NCI-H2196 (cell line): ENCODE results near the gene PRRG2.

Experiments used
- DNase-seq: peaks from one replicate; lab custom pipeline; 2025; ENCODE audit not compliant: unreplicated experiment; lab: John Stamatoyannopoulos, UW

PRRG2 gene

DNA sequence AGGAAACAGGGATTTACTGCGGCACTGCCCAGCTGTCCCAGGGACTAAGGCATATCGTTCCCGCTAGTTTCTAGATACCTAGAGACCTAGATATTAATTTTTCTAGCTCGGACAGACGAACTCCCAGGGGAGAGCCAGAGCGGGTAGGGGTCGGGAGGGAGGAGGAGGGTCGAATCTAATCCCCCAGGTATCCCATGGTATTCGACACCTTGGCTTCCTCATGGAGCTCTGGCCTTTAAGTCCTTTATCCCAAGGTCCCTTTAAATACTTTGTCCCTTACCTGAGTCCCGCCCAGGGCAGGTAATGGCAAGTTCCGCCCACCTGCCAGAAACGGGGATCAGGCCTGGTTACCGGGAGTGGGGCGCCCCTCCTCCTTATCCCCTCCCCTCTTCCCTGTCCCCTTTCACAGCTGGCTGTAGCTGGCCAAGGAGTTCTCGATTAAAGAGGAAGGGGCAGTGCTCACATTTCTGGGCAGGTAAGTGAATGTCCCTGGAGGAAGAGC is at the start of gene PRRG2:
Gene PRRG2, plus strand, starts transcription at position 310 of the 502 bp plus-strand sequence. CDS start 1,904 bp downstream, outside the sequence.
- peak; percentile 4 for DNase-seq

DNA sequence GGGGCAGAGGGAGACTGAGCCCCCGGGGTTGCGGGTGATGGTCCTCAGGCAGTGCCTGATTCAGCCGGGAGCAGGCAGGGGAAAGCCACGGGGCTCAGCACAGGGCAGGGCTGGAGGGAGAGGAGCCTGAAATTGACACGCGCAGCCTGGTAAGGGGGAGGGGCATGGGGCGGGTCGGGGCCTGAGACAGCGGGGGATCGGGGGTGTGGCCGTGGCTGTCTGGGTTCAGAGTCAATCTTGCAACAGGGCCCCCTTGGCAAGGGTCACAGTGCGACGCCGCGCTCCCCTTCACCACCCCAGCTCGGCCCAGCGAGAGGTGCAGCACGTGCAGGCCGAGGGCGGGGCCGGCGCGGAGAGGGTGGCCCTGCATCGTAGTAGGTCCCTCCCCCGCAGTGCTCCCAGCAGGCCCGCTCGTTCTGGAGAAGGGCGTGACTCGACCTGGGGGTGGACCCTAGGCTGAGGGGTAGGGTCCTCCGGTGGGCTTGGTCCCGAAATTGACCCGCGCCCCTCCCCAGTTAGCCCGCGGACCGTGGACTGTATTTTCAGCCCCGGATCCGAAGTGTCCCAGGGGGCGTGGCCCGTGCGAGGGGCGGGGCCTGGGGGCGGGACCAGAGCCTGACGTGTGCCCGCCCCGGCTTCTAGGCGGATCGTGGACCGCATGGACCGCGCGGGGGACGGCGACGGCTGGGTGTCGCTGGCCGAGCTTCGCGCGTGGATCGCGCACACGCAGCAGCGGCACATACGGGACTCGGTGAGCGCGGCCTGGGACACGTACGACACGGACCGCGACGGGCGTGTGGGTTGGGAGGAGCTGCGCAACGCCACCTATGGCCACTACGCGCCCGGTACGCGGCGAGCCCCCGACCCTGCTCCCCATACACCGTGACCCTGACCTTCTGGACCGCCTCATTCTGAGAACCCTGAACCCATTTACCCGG is 47.3 kb upstream of the PRRG2 start:
- peak; percentile 76 for DNase-seq

DNA sequence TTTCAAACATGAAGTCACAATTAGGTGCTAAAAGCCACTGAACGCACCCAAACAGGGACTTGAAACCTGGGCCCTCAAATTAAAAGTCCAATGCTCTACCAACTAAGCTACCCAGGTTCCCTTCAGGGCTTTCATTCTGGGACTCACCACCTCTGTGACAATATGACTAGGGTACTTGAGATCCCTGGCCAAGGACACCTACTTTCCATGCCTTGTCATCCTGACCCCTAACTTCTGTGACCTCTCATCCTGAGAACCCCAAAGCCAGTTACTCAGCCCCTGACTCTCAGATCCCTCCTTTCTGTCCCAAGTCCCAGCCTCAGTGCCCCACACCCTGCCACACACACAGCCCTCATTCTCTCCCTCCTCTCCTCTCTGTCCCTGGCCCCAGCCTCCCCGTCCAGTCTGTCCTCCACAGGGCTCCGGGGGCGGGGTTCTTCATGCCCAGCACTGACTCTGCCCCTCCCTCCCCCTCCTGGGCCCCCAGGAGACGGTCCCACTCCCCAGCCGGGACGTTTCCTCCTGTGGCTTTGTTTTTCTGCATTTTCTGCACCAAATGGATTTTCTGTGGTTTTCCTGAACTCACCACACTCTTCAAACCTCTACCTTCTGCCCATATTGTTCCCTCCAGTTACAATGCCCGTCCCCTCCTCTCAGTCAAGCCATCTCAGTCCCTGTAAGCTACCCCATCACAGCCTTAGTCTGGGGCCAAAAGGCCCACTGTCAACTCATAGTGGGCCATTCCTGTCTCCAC is 46.3 kb upstream of the PRRG2 start:
- no peak for DNase-seq

DNA sequence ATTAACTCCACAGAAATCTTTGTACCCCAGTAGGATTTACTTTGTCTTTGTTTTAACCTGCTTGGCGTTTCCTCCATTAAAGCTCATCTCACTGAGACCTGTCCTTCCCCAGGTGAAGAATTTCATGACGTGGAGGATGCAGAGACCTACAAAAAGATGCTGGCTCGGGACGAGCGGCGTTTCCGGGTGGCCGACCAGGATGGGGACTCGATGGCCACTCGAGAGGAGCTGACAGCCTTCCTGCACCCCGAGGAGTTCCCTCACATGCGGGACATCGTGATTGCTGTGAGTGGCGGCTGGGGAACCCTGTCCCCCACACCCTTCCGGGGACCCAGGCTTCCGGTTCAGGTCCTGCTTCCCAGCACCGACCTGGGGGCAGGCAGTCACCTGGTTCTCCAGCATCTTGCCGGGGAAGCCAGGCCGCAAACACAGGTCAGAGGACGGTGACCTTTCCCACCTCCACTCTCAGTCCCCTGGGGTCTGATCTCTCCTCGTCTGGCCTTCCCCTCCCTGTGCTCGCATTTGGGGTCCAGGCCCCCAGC is 44.1 kb upstream of the PRRG2 start:
- no peak for DNase-seq

DNA sequence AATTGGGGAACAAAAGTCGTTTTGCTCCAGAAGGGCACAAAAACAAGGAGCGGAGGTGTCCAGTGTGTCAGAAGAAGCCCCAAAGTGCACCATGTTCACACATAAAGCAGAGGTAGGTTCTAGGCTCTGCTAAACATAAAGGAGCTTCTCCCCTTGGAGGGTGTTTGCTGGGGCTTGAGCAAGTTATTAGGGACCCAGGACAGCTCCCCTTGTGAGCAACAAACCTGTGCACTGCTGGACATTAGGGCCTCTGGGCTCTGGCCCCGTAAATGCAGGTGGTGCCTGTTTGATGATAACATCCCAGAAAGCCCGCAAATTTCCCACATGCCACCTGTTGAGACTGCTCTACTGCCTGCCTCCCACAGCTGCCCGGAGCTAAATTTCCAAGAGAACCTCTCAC is 42.5 kb upstream of the PRRG2 start:
- DNase-seq: no peak

DNA sequence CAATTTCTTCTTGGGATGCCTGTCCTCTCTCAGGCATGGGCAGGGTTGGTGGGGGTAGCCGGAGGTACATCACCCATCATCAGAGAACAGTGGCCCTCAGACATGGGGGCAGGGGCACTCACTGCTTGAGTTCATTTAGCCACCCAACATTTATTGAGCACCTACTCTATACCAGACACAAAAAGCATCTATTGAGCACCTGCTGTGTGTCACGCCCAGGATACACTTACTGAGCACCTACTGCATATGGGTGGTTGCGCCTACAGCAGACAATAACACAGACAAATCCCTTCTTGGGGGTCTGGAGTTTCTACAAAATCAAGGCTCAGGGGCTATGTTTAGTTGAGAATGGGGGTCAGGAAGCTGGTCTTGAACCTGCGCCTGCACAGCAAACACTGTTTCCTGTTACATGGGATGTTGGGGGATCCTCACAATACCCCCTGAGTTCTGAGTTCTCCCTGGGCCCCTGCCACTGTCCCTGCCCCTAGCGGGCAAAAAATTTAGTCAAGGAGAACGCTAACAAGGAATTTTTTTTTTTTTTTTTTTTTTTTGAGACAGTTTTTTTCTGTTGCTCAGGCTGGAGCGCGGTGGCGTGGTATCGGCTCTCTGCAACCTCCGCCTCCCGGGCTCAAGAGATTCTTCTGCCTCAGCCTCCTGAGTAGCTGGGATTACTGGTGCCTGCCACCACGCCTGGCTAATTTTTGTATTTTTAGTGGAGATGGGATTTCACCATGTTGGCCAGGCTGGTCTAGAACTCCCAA is 41.7 kb upstream of the PRRG2 start:
- DNase-seq: no peak

DNA sequence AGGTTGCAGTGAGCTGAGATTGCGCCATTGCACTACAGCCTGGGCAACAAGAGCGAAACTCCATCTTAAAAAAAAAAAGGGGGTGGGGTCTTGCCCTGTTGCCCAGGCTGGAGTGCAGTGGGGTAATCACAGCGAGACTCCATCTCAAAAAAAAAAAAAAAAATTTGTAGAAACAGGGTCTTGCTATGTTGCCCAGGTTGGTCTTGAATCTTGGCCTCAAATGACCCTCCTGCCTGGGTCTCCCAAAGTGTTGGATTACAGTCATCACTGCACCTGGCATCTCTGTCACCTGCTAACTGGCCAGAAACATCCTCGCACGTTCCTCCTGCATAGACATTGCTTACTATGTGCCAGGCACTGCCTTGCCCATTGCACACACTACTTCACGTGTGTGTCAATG is 39.2 kb upstream of the PRRG2 start:
- DNase-seq: no peak

DNA sequence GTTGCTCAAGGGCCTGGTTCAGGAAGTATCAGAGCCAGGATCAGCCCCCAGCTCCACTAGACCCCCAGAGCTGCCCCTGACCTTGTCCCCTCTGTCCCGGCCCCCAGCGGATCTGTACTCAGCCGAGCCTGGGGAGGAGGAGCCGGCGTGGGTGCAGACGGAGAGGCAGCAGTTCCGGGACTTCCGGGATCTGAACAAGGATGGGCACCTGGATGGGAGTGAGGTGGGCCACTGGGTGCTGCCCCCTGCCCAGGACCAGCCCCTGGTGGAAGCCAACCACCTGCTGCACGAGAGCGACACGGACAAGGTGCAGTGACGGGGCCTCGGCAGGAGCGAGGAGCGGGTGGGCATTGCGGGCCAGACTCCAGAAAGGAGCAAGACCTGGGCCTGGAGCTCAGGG is 38.7 kb upstream of the PRRG2 start:
- no peak for DNase-seq

DNA sequence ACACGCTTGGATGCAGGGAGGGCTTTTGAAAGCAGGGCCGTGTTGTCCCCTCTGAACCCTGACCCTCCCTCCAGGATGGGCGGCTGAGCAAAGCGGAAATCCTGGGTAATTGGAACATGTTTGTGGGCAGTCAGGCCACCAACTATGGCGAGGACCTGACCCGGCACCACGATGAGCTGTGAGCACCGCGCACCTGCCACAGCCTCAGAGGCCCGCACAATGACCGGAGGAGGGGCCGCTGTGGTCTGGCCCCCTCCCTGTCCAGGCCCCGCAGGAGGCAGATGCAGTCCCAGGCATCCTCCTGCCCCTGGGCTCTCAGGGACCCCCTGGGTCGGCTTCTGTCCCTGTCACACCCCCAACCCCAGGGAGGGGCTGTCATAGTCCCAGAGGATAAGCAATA is 38.1 kb upstream of the PRRG2 start:
- DNase-seq: no peak

DNA sequence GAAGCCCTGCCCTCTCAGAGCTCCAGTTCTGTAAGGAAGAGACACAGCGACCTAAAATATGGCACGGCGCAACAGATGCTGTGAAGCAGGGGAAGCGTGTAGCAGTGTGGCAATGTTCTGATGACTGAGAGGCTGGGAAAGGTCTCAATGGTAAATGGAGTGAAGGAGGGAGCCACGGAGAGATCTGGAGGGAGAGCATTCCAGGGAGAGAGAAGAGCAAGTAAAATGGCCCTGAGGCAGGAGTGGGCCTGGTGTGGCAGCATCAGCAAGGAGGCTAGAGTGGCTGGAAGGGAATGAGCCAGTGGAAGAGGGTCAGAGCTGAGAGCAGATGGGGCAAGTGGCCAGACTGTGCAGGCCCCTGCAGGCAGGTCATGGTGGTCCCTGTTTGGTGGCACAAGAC is 37.0 kb upstream of the PRRG2 start:
- DNase-seq: no peak

DNA sequence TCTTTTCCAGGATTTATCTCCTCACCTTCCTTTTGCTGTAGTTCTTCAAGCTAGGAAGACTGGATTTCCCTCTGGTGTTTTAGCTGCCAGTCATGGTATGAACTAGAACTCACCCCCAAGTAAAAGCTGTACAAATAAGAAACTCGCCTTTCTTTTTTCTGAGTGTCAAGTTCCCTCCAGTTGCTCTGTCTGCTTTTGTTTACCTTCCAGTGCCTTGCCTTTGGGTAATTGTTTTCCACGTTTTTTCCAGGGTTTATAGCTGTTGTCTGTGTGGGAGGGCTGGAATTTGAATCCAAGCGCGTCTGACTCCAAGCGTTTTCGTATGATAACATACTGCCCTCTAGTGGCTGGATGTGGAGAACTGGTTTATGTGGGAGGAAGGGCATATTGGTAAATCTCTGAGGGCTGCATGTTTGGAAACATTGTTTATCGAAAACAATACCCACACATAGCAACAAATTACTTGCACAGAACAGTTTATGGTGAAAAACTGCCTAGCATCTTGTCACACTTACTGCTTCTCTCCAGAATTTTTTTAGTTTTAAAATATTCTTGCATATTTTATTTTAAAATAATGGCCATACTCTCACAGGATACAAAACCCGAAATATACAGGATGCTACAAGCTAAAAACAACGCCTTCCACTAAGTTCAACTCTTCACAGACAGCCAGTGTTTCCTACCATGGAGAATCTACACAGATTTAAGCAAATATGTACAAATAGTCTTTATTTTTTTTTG is 34.1 kb upstream of the PRRG2 start:
- DNase-seq: peak; percentile 95

DNA sequence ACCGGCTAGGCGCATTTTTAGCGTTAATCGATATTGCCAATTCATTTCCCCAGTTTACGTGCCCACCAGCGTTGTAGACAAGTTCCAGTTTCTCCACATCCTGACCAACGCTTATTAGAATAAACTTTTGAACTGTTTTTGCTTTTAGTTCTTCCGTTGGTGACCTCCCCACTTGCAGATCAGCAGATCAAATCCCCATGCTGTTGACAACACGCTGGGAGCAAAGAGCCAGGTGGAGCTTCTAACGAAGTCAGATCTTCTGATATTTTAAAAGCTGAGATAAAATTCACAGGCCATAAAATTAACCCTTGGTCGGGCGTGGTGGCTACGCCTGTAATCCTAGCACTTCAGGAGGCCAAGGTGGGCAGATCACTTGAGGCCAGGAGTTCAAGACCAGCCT is 32.1 kb upstream of the PRRG2 start:
- DNase-seq: no peak

DNA sequence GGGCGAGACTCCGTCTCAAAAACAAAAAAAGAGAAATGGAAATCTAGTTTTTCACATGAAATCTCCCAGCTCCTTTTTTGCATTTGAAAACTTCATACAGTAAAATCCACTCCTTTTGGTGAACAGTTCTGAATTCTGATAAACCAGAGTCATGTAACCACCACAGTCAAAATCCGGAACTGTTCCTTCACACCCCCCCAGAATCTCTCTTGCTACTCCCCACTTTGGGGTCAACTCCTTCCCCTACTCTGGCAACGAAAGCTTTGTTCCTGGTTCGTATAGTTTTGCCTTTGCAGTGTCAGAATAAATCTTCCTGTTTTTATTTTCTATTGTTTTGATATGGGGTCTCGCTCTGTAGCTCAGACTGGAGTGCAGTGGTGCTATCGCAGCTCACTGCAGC is 29.6 kb upstream of the PRRG2 start:
- no peak for DNase-seq

DNA sequence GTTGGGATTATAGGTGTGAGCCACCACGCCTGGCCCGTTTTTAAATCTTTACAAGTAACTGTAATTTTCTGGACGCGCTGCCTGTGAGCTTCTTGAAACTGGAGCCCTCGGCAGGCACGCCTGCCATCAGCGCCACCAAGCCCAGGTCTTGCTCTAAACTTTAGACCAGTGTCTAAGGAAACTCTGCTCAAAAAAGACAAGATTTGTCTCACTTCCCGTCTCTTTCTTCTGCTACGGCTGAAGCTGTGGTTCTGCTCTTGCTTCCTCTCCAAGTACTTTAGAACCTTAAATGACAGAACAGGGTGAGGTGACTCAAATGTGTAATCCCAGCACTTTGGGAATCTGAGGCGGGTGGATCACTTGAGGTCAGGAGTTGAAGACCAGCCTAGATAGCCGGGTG is 28.4 kb upstream of the PRRG2 start:
- DNase-seq: no peak

DNA sequence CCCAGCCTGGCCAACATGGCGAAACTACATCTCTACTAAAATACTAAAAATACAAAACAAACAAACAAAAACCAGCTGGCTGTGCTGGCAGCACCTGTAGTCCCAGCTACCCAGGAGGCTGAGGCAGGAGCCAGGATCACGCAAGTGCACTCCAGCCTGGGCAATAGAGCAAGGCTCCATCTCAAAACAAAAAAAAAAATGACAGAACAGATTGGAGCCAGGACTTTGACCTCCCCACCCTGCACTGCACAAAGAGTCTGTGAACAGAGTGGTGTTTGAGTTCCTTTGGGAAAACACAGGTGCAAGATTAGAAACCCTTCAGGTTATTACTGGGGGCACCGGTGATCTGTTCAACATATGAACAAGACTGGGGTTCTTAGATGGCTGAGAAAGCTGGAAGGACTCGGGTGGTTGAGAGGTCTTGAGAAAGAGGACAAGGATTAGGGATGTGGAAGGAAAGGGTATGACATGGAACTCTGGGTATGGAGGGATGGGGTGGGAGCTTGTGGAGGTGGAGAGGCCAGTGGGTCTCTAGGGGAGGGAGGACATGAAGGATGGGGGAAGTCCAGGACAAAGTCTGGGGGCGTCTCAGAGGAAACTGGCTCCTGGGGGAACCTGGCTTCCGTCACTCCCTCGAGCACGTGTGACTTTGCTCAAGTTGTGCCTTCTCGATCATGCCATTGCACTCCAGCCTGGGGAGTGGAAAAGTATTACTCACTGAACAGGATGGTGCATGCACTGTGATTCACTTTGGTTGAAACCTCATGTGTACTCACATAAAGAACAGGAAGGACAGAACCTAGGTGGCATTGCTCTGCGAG is 27.5 kb upstream of the PRRG2 start:
- no peak for DNase-seq

DNA sequence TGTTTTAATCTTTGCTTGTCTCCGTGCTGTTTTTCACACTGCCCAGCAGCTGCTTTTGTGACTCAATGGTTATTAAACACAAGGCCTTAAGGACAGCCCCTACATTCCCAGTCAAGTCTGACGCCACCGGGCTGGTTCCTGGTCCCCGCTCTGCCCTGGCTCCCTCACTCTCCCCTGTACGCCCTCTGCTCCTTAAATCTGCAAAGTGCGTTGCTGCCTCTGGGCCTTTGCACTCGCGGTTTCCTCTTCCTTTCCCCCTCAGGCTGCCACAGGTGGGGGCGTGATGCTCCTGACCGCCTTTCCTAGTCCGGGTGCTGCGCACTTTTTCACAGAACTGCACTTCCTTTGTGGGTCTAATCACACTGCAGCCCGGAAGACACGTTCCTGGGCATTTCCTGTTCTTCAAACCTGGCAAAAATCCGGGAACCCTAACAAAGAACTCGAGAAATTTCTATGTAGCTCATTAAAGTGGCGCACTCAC is 26.4 kb upstream of the PRRG2 start:
- DNase-seq: no peak

DNA sequence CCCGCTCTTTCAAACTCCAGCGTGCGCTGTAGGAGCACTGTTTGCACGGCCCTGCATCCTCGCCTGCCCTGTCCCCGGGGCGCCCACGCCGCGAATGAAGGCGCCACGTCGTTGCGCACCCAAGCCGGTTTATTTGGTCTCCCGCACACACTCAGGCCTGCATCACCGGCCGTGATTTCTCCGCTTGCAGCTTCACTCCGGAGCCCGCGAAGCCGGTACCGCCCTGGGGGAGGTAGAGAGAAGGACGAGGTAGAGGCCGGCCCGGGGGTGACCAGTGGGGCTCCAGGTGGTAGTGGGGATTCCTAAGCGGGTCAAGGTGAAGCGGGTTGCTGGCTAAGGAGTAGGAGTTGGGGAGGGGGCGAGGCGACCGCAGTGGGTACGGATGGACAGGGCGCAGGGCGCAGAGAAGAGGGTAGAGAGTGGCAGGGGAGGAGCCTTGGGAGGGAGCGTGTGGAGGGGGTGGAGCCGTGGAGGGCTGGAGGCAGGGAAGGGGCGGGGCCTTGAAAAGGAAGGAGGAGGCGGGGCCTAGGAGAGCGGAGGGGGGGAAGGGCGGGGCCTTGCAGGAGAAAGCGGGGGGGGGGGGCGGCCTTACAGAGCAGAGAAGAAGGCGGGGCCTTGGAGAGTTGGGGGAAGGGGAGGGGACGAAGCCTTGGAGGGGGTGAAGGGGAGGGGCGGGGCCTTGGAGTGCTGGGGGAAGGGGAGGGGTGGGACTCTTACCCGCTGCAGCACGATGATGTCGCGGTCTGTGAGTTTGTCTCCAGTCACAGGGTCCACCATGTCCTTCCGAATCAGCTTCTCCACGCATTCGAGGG is 25.3 kb upstream of the PRRG2 start:
- peak; percentile 50 for DNase-seq
